ACC112 (cell line): ENCODE data around the gene COQ2.
A peak's percentile ranks its signal among the peaks of the same experiment; 100 is the strongest.

ENCODE experiments used
- H2AFZ ChIP-seq: fragments of 200-600 bp; sonication (generic); one replicate; pipeline ENCODE4 v1.6.0; 2017; ENCODE audit warnings: antibody characterized with exemption, low read length; ENCODE audit not compliant: unreplicated experiment
- H3K27ac ChIP-seq: fragments of 200-600 bp; sonication (generic); 2 replicates; pipeline ENCODE4 v1.5.1; 2014; ENCODE audit warnings: low read depth, mild to moderate bottlenecking, antibody characterized with exemption, low read length, moderate library complexity
- H3K27me3 ChIP-seq: fragments of 200-600 bp; sonication (generic); 2 replicates; pipeline ENCODE4 v1.6.1; 2014; ENCODE audit warnings: mild to moderate bottlenecking, antibody characterized with exemption, low read length, moderate library complexity, mixed read lengths; ENCODE audit not compliant: insufficient read depth
- H3K36me3 ChIP-seq: fragments of 200-600 bp; sonication (generic); 2 replicates; pipeline ENCODE4 v1.6.1; 2016; ENCODE audit warnings: mild to moderate bottlenecking, antibody characterized with exemption, low read length, moderate library complexity, mixed read lengths; ENCODE audit not compliant: insufficient read depth
- H3K4me1 ChIP-seq: fragments of 200-600 bp; sonication (generic); one replicate; pipeline ENCODE4 v1.6.1; 2016; ENCODE audit warnings: low read length, mixed read lengths; ENCODE audit not compliant: insufficient read depth, unreplicated experiment, control insufficient read depth
- H3K4me3 ChIP-seq: fragments of 200-600 bp; sonication (generic); 2 replicates; pipeline ENCODE4 v1.5.1; 2014; ENCODE audit warnings: mild to moderate bottlenecking, low read depth, low read length
- H3K79me2 ChIP-seq: fragments of 200-600 bp; sonication (generic); one replicate; pipeline ENCODE4 v1.6.0; 2016; ENCODE audit warnings: low read length; ENCODE audit not compliant: control insufficient read depth, unreplicated experiment, insufficient read depth

COQ2 gene

GRCh38 chr4:83266689-83267088 lies 17.9 kb downstream of the COQ2 start:
- H3K27me3 ChIP-seq: no peaks in the 10 kb centered on the region
- H2AFZ ChIP-seq: no peak overlapping the region
- H3K79me2 ChIP-seq: no peaks in the 10 kb centered on the region
- peaks cover 37% of the 10 kb centered on the region for H3K4me1 ChIP-seq
- H3K36me3 ChIP-seq: 0 out of 2 replicates have a peak, but pooled peaks cover 1% of the 10 kb centered on the region
- H3K27ac ChIP-seq: peak overlapping the region; percentile 71
- no peak overlapping the region for H3K4me3 ChIP-seq

- no peak overlapping the region for H3K27ac ChIP-seq
- no peaks in the 10 kb centered on the region for H3K79me2 ChIP-seq
- H3K4me3 ChIP-seq: no peak overlapping the region
- peaks cover 35% of the 10 kb centered on the region for H3K4me1 ChIP-seq
- H2AFZ ChIP-seq: no peak overlapping the region
- no peaks in the 10 kb centered on the region for H3K27me3 ChIP-seq
- H3K36me3 ChIP-seq: peaks cover 5% of the 10 kb centered on the region; the same call in 1 of the 2 replicates
Measured at GRCh38 chr4:83263106-83263505, 21.5 kb downstream of the COQ2 start.

- H3K4me1 ChIP-seq: peaks cover 35% of the 10 kb centered on the region
- H3K27me3 ChIP-seq: no peaks in the 10 kb centered on the region
- H3K27ac ChIP-seq: no peak overlapping the region
- H2AFZ ChIP-seq: no peak overlapping the region
- H3K4me3 ChIP-seq: no peak overlapping the region
- peaks cover 5% of the 10 kb centered on the region; the same call in 1 of the 2 replicates for H3K36me3 ChIP-seq
- H3K79me2 ChIP-seq: no peaks in the 10 kb centered on the region
Measured at GRCh38 chr4:83262682-83263081, 21.9 kb downstream of the COQ2 start.

- Histone ChIP-seq H3K27me3 (no peaks in the 10 kb centered on the region), H3K27ac (no peak overlapping the region), H3K79me2 (no peaks in the 10 kb centered on the region), H3K4me3 (no peak overlapping the region), H2AFZ (no peak overlapping the region), H3K4me1 (peaks cover 35% of the 10 kb centered on the region), H3K36me3 (peaks cover 5% of the 10 kb centered on the region; the same call in 1 of the 2 replicates)
Measured at GRCh38 chr4:83261307-83261706, 23.3 kb downstream of the COQ2 start.

GRCh38 chr4:83259586-83259985 lies 25.0 kb downstream of the COQ2 start:
- H3K27ac ChIP-seq: no peak overlapping the region
- no peak overlapping the region for H2AFZ ChIP-seq
- H3K36me3 ChIP-seq: peaks cover 5% of the 10 kb centered on the region; the same call in 1 of the 2 replicates
- H3K27me3 ChIP-seq: no peaks in the 10 kb centered on the region
- H3K79me2 ChIP-seq: no peaks in the 10 kb centered on the region
- H3K4me1 ChIP-seq: peaks cover 44% of the 10 kb centered on the region
- H3K4me3 ChIP-seq: no peak overlapping the region

GRCh38 chr4:83258461-83258860 lies 26.1 kb downstream of the COQ2 start:
- Histone ChIP-seq H3K36me3 (peaks cover 5% of the 10 kb centered on the region; the same call in 1 of the 2 replicates), H3K4me1 (peaks cover 44% of the 10 kb centered on the region), H2AFZ (no peak overlapping the region), H3K79me2 (no peaks in the 10 kb centered on the region), H3K4me3 (no peak overlapping the region), H3K27ac (0 out of 2 replicates have a peak overlapping the region, but pooled peaks have one; percentile 6), H3K27me3 (no peaks in the 10 kb centered on the region)

- H3K27ac ChIP-seq: peak overlapping the region; percentile 92
- peaks cover 44% of the 10 kb centered on the region for H3K4me1 ChIP-seq
- no peaks in the 10 kb centered on the region for H3K27me3 ChIP-seq
Measured at GRCh38 chr4:83257811-83258210, 26.8 kb downstream of the COQ2 start.

GRCh38 chr4:83255584-83255983 lies 29.0 kb downstream of the COQ2 start:
- Histone ChIP-seq H3K4me1 (peaks cover 44% of the 10 kb centered on the region), H3K79me2 (no peaks in the 10 kb centered on the region), H3K4me3 (no peak overlapping the region), H2AFZ (no peak overlapping the region), H3K27me3 (no peaks in the 10 kb centered on the region), H3K36me3 (no peaks in the 10 kb centered on the region), H3K27ac (peak overlapping the region; percentile 92)

More at GRCh38 chr4:83257811-83258210, 26.8 kb downstream of the COQ2 start:
- Histone ChIP-seq H3K79me2 (no peaks in the 10 kb centered on the region), H2AFZ (no peak overlapping the region), H3K4me3 (no peak overlapping the region), H3K36me3 (peaks cover 5% of the 10 kb centered on the region; the same call in 1 of the 2 replicates)

- no peaks in the 10 kb centered on the region for H3K79me2 ChIP-seq
- no peaks in the 10 kb centered on the region for H3K27me3 ChIP-seq
- H3K4me1 ChIP-seq: peaks cover 25% of the 10 kb centered on the region
- no peaks in the 10 kb centered on the region for H3K36me3 ChIP-seq
- H3K27ac ChIP-seq: no peak overlapping the region
- no peak overlapping the region for H3K4me3 ChIP-seq
- H2AFZ ChIP-seq: no peak overlapping the region
Measured at GRCh38 chr4:83252782-83253405, 31.7 kb downstream of the COQ2 start.

GRCh38 chr4:83251447-83251830 lies 33.2 kb downstream of the COQ2 start:
- H3K27me3 ChIP-seq: no peaks in the 10 kb centered on the region
- H3K79me2 ChIP-seq: no peaks in the 10 kb centered on the region
- H3K4me3 ChIP-seq: no peak overlapping the region
- H2AFZ ChIP-seq: no peak overlapping the region
- H3K4me1 ChIP-seq: peaks cover 15% of the 10 kb centered on the region
- H3K27ac ChIP-seq: no peak overlapping the region
- no peaks in the 10 kb centered on the region for H3K36me3 ChIP-seq

GRCh38 chr4:83250687-83251446 lies 33.7 kb downstream of the COQ2 start:
- H3K36me3 ChIP-seq: no peaks in the 10 kb centered on the region
- H3K27me3 ChIP-seq: no peaks in the 10 kb centered on the region
- H3K4me3 ChIP-seq: no peak overlapping the region
- peaks cover 10% of the 10 kb centered on the region for H3K4me1 ChIP-seq
- no peak overlapping the region for H2AFZ ChIP-seq
- no peak overlapping the region for H3K27ac ChIP-seq
- H3K79me2 ChIP-seq: no peaks in the 10 kb centered on the region
